ENCODE data around the gene TMEM132A. TPM values are rescaled to one million over a fixed set of nuclear protein-coding genes. Genes with fewer than 3 reads are reported as not detected.

Gene TMEM132A
- total and polyA plus RNA-seq, 2 of the 13 experiments (the other 11 are each of a cell fraction or from before 2014, with no cell fraction given) = 11.1 to 32.9 TPM

GRCh38 chr11:60906132-60906972, 17.9 kb upstream of the TMEM132A start, which contains the start of gene PRPF19 (continued):
- 0 out of 2 replicates have a peak, but pooled peaks have one; percentile 22 for TF ChIP-seq FOXO4 (CRISPR knock-in tag; conservative IDR thresholded peaks at IDR 0.05)
- TF ChIP-seq SRY (CRISPR knock-in tag; IDR thresholded peaks at IDR 0.05) = 0 out of 2 replicates have a peak, but pooled peaks have one; percentile 67
- TF ChIP-seq U2AF1 (optimal IDR thresholded peaks at IDR 0.05; ENCODE audit: low read depth, low read length) = peak; percentile 17
- no peak for TF ChIP-seq SSRP1 (CRISPR knock-in tag; IDR thresholded peaks at IDR 0.05)
- no peak for TF ChIP-seq ZNF557 (CRISPR knock-in tag; IDR thresholded peaks at IDR 0.05)
- no peak for TF ChIP-seq ZMAT5 (CRISPR knock-in tag; IDR thresholded peaks at IDR 0.05; ENCODE audit: borderline replicate concordance, low read depth)
- TF ChIP-seq HMGXB4 (CRISPR knock-in tag; IDR thresholded peaks at IDR 0.05; ENCODE audit: borderline replicate concordance in 1 of 2, low read depth in 1 of 2) = peak; percentile 89 to 91
- no peak for TF ChIP-seq ZNF460 (CRISPR knock-in tag; IDR thresholded peaks at IDR 0.05; ENCODE audit: borderline replicate concordance)
- no peak; the same call in 1 of the 2 replicates for TF ChIP-seq ZNF431 (CRISPR knock-in tag; IDR thresholded peaks at IDR 0.05; ENCODE audit: borderline replicate concordance, low read depth)
- TF ChIP-seq ZNF749 (CRISPR knock-in tag; IDR thresholded peaks at IDR 0.05; ENCODE audit: borderline replicate concordance) = no peak
- TF ChIP-seq ARNT (IDR thresholded peaks at IDR 0.05) = no peak
- no peak for TF ChIP-seq FOXM1 (CRISPR knock-in tag; IDR thresholded peaks at IDR 0.05)
- TF ChIP-seq ZNF180 (CRISPR knock-in tag; IDR thresholded peaks at IDR 0.05; ENCODE audit: borderline replicate concordance, low read depth) = no peak
- TF ChIP-seq MAF1 (CRISPR knock-in tag; IDR thresholded peaks at IDR 0.05; ENCODE audit: borderline replicate concordance) = no peak
- peak; percentile 97 for TF ChIP-seq MYC (CRISPR knock-in tag; IDR thresholded peaks at IDR 0.05; ENCODE audit: borderline replicate concordance)
- TF ChIP-seq UBTF (CRISPR knock-in tag; IDR thresholded peaks at IDR 0.05) = peak; percentile 98
- no peak for TF ChIP-seq SRSF9 (IDR thresholded peaks at IDR 0.05; ENCODE audit: borderline replicate concordance, insufficient read depth, low read depth, low read length, poor library complexity, severe bottlenecking)
- TF ChIP-seq KLF9 (CRISPR knock-in tag; IDR thresholded peaks at IDR 0.05; ENCODE audit: low read depth) = no peak
- peak; percentile 89 for TF ChIP-seq PHF20 (CRISPR knock-in tag; IDR thresholded peaks at IDR 0.05)
- peak; percentile 92 for TF ChIP-seq TAF1 (CRISPR knock-in tag; IDR thresholded peaks at IDR 0.05)
- TF ChIP-seq ZFP36L2 (CRISPR knock-in tag; IDR thresholded peaks at IDR 0.05) = no peak
